GM21526 (cell line): ENCODE data around the gene TRIM29.

ENCODE experiments used
- ATAC-seq: cut with Tn5 transposase; IDR thresholded peaks from one replicate; pipeline ENCODE4 v1.9.1; 2021; ENCODE audit warnings: moderate library complexity; ENCODE audit not compliant: unreplicated experiment, low FRiP score

Gene TRIM29

GRCh38 chr11:120066738-120067437, 71.0 kb downstream of the TRIM29 start:
- ATAC-seq, result no peak

GRCh38 chr11:120065876-120066275, 72.0 kb downstream of the TRIM29 start:
- ATAC-seq, result no peak

GRCh38 chr11:120065176-120065575, 72.7 kb downstream of the TRIM29 start:
- ATAC-seq, result no peak

GRCh38 chr11:120064341-120064740, 73.6 kb downstream of the TRIM29 start:
- ATAC-seq, result no peak

- no peak for ATAC-seq
Measured at GRCh38 chr11:120063686-120064340, 74.1 kb downstream of the TRIM29 start.

- no peak for ATAC-seq
Measured at GRCh38 chr11:120062561-120062930, 75.4 kb downstream of the TRIM29 start.

GRCh38 chr11:120061761-120062560, 76.0 kb downstream of the TRIM29 start:
- ATAC-seq, result no peak
